VCaP (cell line): Measurements from ENCODE around the gene GLRB.

Experiments
- H3K27ac ChIP-seq: fragments of 450-650 bp; 2 replicates; pipeline ENCODE4 v1.5.1; 2017
- TF ChIP-seq, protein P1 (sequence below): fragments of 450-650 bp; conservative IDR thresholded peaks from 2 replicates; pipeline ENCODE4 v1.5.1; 2017; ENCODE audit warnings: mild to moderate bottlenecking, moderate library complexity

GLRB gene

DNA sequence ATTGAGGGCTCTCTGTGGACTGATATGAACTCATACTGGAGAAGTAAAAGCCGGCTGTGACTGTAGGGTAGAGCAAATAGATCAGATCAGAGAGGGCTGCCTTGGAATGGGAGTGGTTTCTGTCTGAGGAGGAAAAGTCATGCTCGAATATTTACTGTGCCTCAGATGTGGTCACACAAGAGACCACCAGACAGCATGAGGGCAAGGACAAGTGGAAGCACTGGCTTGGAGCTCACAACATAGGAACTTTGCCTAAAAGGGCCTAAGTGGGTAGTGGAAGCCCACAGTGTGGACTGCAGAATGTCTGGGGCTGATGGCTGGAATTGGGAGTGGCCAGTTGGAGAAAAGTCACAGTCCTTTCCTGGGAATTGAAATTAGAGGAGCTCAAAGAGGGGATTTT is 19.8 kb downstream of the GLRB start:
- no peak overlapping the region for H3K27ac ChIP-seq
- TF ChIP-seq, protein P1, sequence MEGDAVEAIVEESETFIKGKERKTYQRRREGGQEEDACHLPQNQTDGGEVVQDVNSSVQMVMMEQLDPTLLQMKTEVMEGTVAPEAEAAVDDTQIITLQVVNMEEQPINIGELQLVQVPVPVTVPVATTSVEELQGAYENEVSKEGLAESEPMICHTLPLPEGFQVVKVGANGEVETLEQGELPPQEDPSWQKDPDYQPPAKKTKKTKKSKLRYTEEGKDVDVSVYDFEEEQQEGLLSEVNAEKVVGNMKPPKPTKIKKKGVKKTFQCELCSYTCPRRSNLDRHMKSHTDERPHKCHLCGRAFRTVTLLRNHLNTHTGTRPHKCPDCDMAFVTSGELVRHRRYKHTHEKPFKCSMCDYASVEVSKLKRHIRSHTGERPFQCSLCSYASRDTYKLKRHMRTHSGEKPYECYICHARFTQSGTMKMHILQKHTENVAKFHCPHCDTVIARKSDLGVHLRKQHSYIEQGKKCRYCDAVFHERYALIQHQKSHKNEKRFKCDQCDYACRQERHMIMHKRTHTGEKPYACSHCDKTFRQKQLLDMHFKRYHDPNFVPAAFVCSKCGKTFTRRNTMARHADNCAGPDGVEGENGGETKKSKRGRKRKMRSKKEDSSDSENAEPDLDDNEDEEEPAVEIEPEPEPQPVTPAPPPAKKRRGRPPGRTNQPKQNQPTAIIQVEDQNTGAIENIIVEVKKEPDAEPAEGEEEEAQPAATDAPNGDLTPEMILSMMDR: no peak

DNA sequence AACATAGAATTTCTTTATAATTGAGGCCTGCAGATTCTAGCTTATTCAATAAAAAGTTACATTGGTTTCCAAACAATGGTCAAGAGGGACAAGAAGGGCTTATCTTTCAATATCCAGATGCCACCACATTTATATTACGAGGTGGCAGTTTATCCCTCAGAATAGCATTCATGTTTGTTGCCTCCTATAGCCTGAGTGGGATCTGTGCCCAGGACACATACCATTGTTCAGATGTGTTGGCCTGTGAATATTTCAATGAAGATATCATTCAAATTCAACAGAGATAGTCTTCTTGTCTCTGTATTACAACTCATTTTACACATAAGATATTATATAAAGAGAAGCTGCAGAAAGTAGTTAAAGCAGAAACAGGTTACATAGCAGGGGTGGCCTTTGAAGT is 20.5 kb downstream of the GLRB start:
- no peak overlapping the region for H3K27ac ChIP-seq
- TF ChIP-seq, protein P1: no peak

DNA sequence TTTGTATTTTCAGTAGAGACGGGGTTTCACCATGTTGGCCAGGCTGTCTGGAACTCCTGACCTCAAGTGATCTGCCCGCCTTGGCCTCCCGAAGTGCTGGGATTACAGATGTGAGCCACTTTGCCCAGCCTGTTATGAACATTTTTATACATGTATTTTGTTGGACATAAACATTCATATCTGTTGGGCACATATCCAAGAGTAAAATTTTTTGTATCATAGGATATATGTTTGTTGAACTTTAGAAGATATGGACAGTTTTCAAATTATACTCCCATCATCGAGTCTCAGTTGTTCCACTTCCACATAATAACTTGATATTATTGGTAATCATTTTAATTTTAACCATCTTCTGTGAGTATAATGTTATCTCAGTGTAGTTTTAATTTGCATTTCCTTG is 23.6 kb downstream of the GLRB start:
- H3K27ac ChIP-seq: no peak overlapping the region
- TF ChIP-seq, protein P1: no peak

DNA sequence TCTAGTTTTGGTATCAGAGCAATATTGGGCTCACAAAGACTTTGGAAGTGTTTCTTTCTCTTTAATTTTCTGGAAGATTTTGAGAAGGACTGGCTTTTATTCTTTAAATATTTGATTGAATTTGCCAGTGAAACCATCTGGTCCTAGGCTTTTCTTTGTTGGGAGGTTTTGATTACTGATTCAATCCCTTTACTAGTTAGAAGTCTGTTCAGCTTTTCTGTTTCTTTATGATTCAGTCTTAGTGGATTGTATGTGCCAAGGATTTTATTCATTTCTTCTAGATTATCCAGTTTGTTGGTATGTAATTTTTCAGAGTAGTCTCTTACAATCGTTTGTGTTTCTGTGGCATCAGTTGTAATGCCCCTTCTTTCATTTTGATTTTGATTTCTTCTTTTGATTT is 28.6 kb downstream of the GLRB start:
- TF ChIP-seq, protein P1: no peak

DNA sequence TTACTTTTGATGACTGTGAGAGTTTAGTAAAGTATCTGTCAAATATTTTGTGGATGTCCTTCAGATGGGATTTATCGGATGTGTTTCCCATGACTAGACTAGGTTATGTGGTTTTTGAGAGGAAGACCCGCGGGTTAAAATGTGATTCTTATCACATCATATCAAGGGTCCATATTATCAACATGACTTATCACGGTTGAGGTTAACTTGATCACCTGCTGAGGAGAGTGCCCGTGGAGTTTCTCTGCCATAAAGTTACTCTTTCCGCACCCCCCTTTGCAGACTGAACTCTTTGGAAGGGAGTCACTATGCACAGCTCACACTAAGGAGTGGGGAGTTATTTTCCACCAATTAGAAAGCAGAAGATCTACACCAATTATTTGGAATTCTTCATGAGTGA is 38.7 kb downstream of the GLRB start:
- TF ChIP-seq, protein P1: no peak
- H3K27ac ChIP-seq: no peak overlapping the region

More for the DNA sequence above, 28.6 kb downstream of the GLRB start:
- H3K27ac ChIP-seq: no peak overlapping the region

DNA sequence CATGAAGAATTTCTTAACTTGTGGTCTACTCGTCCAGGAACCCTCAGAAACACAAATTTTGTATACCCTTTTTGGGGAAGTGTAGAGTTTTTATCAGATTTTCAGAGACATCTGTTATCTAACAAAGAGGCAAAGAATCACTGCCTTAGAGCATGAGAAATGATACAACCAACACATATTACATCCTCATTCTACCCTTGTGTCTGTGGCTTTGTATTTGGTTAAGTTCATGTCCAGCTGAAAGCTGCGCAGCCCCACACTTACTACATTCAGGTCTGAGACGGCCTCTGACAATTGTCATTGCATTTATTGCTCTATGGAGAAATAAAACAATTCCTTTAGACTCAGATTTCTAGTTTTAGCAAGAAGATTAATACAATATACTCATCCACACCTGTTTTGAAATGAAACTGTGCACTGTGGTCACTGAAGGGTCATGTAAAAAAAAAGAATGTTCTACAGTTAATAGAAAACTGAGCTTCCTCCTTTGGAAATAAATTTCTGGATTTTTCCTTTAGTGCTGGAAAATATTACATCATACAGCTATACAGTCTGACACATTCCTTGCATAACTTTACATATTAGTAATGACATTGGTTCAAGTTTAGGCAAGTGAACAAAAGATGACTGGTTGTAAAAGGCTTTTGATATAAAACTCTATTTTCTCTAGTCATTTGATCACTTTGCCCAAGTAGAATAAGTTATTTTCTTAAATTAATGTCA is 39.8 kb downstream of the GLRB start:
- H3K27ac ChIP-seq: no peak overlapping the region
- TF ChIP-seq, protein P1: no peak

DNA sequence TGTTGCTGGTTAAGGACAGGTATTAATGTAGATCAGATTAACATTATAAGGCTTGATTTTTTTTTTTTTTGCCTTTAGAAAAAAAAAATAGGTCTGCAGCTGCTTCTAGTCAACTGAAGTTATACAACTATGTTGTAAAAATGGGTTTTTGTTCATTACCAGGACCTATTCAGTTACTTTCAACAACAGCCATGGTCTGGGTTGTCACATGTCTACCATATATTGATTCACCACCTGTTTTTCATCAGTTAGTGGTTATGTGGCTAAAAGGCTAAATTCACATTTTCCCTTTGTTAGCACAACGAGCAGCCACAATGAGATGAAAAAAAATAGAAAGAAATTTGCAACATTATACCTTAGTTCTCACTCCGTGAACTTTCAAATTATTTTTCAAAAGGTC is 45.5 kb downstream of the GLRB start:
- no peak overlapping the region for H3K27ac ChIP-seq
- TF ChIP-seq, protein P1: no peak
